B cell (primary cell): ENCODE data around the gene MPND.

Experiments
- CTCF ChIP-seq: fragments of 200-600 bp; IDR thresholded peaks from one replicate; pipeline ENCODE4 v1.8.0; 2022; ENCODE audit warnings: antibody characterized with exemption, mild to moderate bottlenecking
- EZH2 ChIP-seq: IDR thresholded peaks from 2 replicates; pipeline ENCODE4 v1.6.1; 2012; ENCODE audit warnings: borderline replicate concordance, low read depth, mild to moderate bottlenecking, moderate library complexity, low read length; ENCODE audit not compliant: insufficient read depth, poor library complexity, severe bottlenecking

GRCh38 chr19:4367336-4367723 is 24.0 kb downstream of the MPND start:
- TF ChIP-seq CTCF (no peak), EZH2 (no peak)
